Endothelial cell of umbilical vein (primary cell): ENCODE results near the gene DNAJC9. TPM values are rescaled to one million over a fixed set of nuclear protein-coding genes. Genes with fewer than 3 reads are reported as not detected.

Experiments used
- BruUV-seq: library from RNA; stranded (reverse); fragments of 400-500 nt; replicated peaks from 2 replicates; lab custom pipeline; 2021; lab: Mats Ljungman, UMichigan
- CTCF ChIA-PET: fragments of 300-600, 350-600 bp; sonication (Branson Sonifier 250); formaldehyde crosslinking; loops from one replicate; lab custom pipeline; 2021; ENCODE audit warnings: antibody characterized with exemption, inconsistent platforms; lab: Charles Lee
- POLR2A ChIA-PET: fragments of 300-600, 350-600 bp; sonication (Branson Sonifier 250); formaldehyde crosslinking; loops from one replicate; lab custom pipeline; 2021; ENCODE audit warnings: antibody characterized with exemption, inconsistent platforms; lab: Charles Lee
- DNase-seq: peaks from one replicate; pipeline ENCODE4 v3.0.0-alpha.2; 2011; ENCODE audit warnings: low read depth, low spot score
- FAIRE-seq: peaks from 2 replicates; lab custom pipeline; 2011; peaks lifted over from hg19 to GRCh38; lab: Jason Lieb, UNC
- H2AFZ ChIP-seq: 2 replicates; pipeline ENCODE4 v1.6.0; 2012; ENCODE audit warnings: low read depth, low read length, control low read depth, inconsistent platforms
- H3K27ac ChIP-seq: 2 replicates; pipeline ENCODE4 v1.5.1; 2011; ENCODE audit warnings: low read depth, mild to moderate bottlenecking, control low read depth, low read length, moderate library complexity; ENCODE audit not compliant: insufficient read depth
- H3K27me3 ChIP-seq, 2 experiments: 2 replicates each; pipeline versions ENCODE4 v1.6.0 to v1.6.1; 2011; ENCODE audit warnings: low read length in 2 of 2, mixed read lengths in 1 of 2; ENCODE audit not compliant: control insufficient read depth in 2 of 2, insufficient read depth in 2 of 2
- H3K36me3 ChIP-seq, 2 experiments: 2 replicates in 1 of 2; 3 replicates in 1 of 2; pipeline ENCODE4 v1.5.1; 2011; ENCODE audit warnings: low read length in 2 of 2, mild to moderate bottlenecking in 1 of 2, moderate library complexity in 1 of 2; ENCODE audit not compliant: control insufficient read depth in 2 of 2, insufficient read depth in 2 of 2; ENCODE audit errors: extremely low read depth in 1 of 2
- H3K4me1 ChIP-seq: 3 replicates; pipeline ENCODE4 v1.5.1; 2011; ENCODE audit warnings: mild to moderate bottlenecking, low read length; ENCODE audit not compliant: control insufficient read depth, insufficient read depth; ENCODE audit errors: extremely low read depth
- H3K4me2 ChIP-seq: 2 replicates; pipeline ENCODE4 v1.6.1; 2011; ENCODE audit warnings: low read length, control low read depth, mixed read lengths; ENCODE audit not compliant: insufficient read depth
- H3K4me3 ChIP-seq, 3 experiments: fragments of 200-600 bp in 1 of 3; sonication (generic), shearing (Covaris generic) in 1 of 3; replicated peaks in 1 of 3; 2 replicates each; pipeline ENCODE4 v1.5.1; 2011 to 2016; ENCODE audit warnings: control low read depth in 3 of 3, low read length in 3 of 3, mild to moderate bottlenecking in 2 of 3, inconsistent platforms in 1 of 3, low read depth in 1 of 3, moderate library complexity in 1 of 3; ENCODE audit not compliant: insufficient read depth in 1 of 3
- H3K79me2 ChIP-seq: 2 replicates; pipeline ENCODE4 v1.6.0; 2012; ENCODE audit warnings: low read length, inconsistent platforms; ENCODE audit not compliant: control insufficient read depth, insufficient read depth
- H3K9ac ChIP-seq: replicated peaks from 2 replicates; pipeline ENCODE3; 2011; ENCODE audit warnings: low read length, control low read depth; ENCODE audit not compliant: insufficient read depth; ENCODE audit errors: extremely low read depth
- H3K9me1 ChIP-seq: replicated peaks from 3 replicates; pipeline ENCODE4 v1.6.0; 2011; ENCODE audit warnings: mild to moderate bottlenecking, low read length; ENCODE audit not compliant: control insufficient read depth, insufficient read depth; ENCODE audit errors: extremely low read depth
- H3K9me3 ChIP-seq: replicated peaks from 2 replicates; pipeline ENCODE4 v1.5.1; 2012; ENCODE audit warnings: low read length, inconsistent platforms; ENCODE audit not compliant: control insufficient read depth, insufficient read depth
- H4K20me1 ChIP-seq: replicated peaks from 2 replicates; pipeline ENCODE3; 2011; ENCODE audit warnings: mild to moderate bottlenecking, low read length; ENCODE audit not compliant: control insufficient read depth, insufficient read depth; ENCODE audit errors: extremely low read depth
- CTCF ChIP-seq, 2 donors: IDR thresholded peaks; 1 replicate in 1 of 2; 2 replicates in 1 of 2; pipeline ENCODE4 v1.5.1; 2011; ENCODE audit warnings: low read length in 2 of 2, mild to moderate bottlenecking in 2 of 2, moderate library complexity in 2 of 2, control low read depth in 1 of 2, inconsistent platforms in 1 of 2, low read depth in 1 of 2; ENCODE audit not compliant: insufficient read depth in 1 of 2; ENCODE audit errors: extremely low read depth in 1 of 2
- EZH2 ChIP-seq: IDR thresholded peaks from 2 replicates; pipeline ENCODE4 v1.6.1; 2012; ENCODE audit warnings: borderline replicate concordance, low read depth, mild to moderate bottlenecking, moderate library complexity, low read length, inconsistent platforms; ENCODE audit not compliant: severe bottlenecking
- FOS ChIP-seq: IDR thresholded peaks from 2 replicates; pipeline ENCODE4 v1.6.1; 2011; ENCODE audit warnings: mild to moderate bottlenecking, low read length, moderate library complexity, borderline replicate concordance; ENCODE audit not compliant: insufficient read depth
- GATA2 ChIP-seq: IDR thresholded peaks from 2 replicates; pipeline ENCODE4 v1.7.0; 2011; ENCODE audit warnings: low read depth, mild to moderate bottlenecking, moderate library complexity, mixed read lengths, low read length; ENCODE audit not compliant: insufficient read length, insufficient read depth
- JUN ChIP-seq: IDR thresholded peaks from 2 replicates; pipeline ENCODE4 v1.6.1; 2011; ENCODE audit warnings: borderline replicate concordance, low read depth; ENCODE audit not compliant: insufficient read length, insufficient read depth
- MAX ChIP-seq: IDR thresholded peaks from 2 replicates; pipeline ENCODE4 v1.6.1; 2011; ENCODE audit not compliant: insufficient read depth, insufficient read length
- MYC ChIP-seq: IDR thresholded peaks from one replicate; pipeline ENCODE4 v1.6.1; 2011; ENCODE audit warnings: mild to moderate bottlenecking, low read depth, low read length
- POLR2A ChIP-seq: IDR thresholded peaks from 2 replicates; pipeline ENCODE4 v1.6.1; 2012; ENCODE audit warnings: low read depth, mild to moderate bottlenecking, control low read depth, low read length
- POLR2AphosphoS5 ChIP-seq: IDR thresholded peaks from 2 replicates; pipeline ENCODE4 v1.6.1; 2012; ENCODE audit warnings: low read depth, mild to moderate bottlenecking, control low read depth, low read length, moderate library complexity; ENCODE audit not compliant: insufficient read depth
- dilution Hi-C: fragments of 300-500 bp; cut with MboI; formaldehyde crosslinking; loops from one replicate; pipeline ENCODE4 v1.15.0; 2019; ENCODE audit warnings: low sequenced_read_pairs; ENCODE audit not compliant: extremely low pct_ligation_motif_present
- intact Hi-C: fragments of 100-400 bp; cut with micrococcal nuclease; formaldehyde crosslinking; loops from one replicate; pipeline ENCODE4 v1.10.0; 2022
- polyA plus RNA-seq, 4 experiments: library from polyadenylated mRNA; depleted of rRNA in 3 of 4; stranded (reverse) in 3 of 4; unstranded in 1 of 4; fragments of >200 nt; gene quantifications; 2 replicates each; pipeline versions ENCODE4 v1.2.1 to v1.2.3, GENCODE V29; 2011 to 2012; ENCODE audit warnings: missing spikeins in 1 of 4
- total RNA-seq: library from RNA; stranded (reverse); gene quantifications from 2 replicates; pipeline ENCODE4 v1.2.3, GENCODE V29; 2021

The DNAJC9 gene
- total and polyA plus RNA-seq, 2 donors (not counting 3 experiments of a cell fraction or from before 2014, with no cell fraction given) = 29.1 to 47.1 TPM

- TF ChIP-seq FOS (no peak), CTCF (IDR thresholded peaks at IDR 0.05; ENCODE audit: extremely low read depth in 1 of 2, insufficient read depth in 1 of 2, low read depth in 1 of 2, low read length in 2 of 2) (no peak), GATA2 (no peak), MYC (no peak), EZH2 (no peak), MAX (no peak), POLR2AphosphoS5 (no peak), POLR2A (no peak), JUN (no peak)
- H3K36me3 ChIP-seq = no peaks in the 10 kb centered on the region
- no peak overlapping the region for H3K4me2 ChIP-seq
- no TSS peak for BruUV-seq
- intact Hi-C loops = no loop called here
- H2AFZ ChIP-seq = no peak overlapping the region
- no peak for FAIRE-seq
- H4K20me1 ChIP-seq = no peaks in the 10 kb centered on the region
- H3K79me2 ChIP-seq = no peaks in the 10 kb centered on the region
- dilution Hi-C loops = no loop called here
- H3K4me3 ChIP-seq = no peak overlapping the region
- H3K9ac ChIP-seq = no peak overlapping the region
- no peaks in the 10 kb centered on the region for H3K9me3 ChIP-seq
- no peaks in the 10 kb centered on the region for H3K4me1 ChIP-seq
- POLR2A ChIA-PET = no interaction called here
- CTCF ChIA-PET = no interaction called here
- no peak overlapping the region for H3K27ac ChIP-seq
- peaks cover 10 to 13% of the 10 kb centered on the region in 2 experiments for H3K27me3 ChIP-seq
- H3K9me1 ChIP-seq = no peaks in the 10 kb centered on the region
- no peak for DNase-seq
Measured at GRCh38 chr10:73293461-73293860, 46.4 kb upstream of the DNAJC9 start.
